ENCODE data around the gene GNG2. TPM values are rescaled to one million over a fixed set of nuclear protein-coding genes. Genes with fewer than 3 reads are reported as not detected.

GNG2 gene
- total and polyA plus RNA-seq, 10 donors = 23.6 to 180 (median 99.1) TPM

DNA sequence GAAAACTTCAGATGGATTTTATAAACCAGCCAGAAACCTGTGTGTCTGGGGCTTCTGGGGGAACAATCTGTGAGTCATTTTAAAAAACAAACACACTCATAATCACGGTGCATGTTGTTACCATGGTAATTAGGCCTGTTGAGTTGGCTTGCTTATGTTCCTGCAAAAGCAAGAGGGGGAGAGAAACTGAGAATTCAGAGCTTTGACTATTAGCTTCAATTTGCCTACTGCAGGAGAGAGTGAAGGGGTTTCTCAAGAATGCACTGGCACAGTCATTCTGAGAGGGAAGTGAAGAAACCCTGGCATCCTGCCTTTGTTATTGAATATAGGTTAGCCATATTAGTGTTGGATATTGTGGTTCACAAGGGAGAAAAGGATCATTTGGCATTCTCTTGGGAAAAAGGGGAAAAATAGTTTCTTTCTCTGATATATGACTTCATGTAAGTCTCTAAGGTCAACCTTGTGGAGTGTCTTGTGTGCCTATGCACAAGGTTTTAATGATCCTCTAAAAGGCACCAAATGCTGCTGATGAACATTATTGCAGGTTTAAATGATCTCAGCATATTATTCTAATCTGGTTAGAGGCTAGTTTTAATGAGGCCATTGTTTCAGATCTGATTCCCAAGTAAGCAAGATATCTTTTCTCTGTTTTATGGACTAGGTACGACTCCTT lies 12.9 kb downstream of the GNG2 start:
- intact Hi-C loops (cut with DNase I; ENCODE audit: low total_unique reads) = no loop called here
- H3K9me3 ChIP-seq = no peaks in the 10 kb centered on the region
- peak overlapping the region; percentile 29 to 85 (median 71) for H3K27ac ChIP-seq
- 48 to 56% (median 52%) methylated on average over 2 of the region's 2 CpGs for WGBS, 5 donors
- TF ChIP-seq POLR2AphosphoS5 (IDR thresholded peaks at IDR 0.05) (peak in 1 of 3 donors; percentile 49), POLR2A (IDR thresholded peaks at IDR 0.05) (no peak)
- H3K27me3 ChIP-seq (replicated peaks in 1 of 7) = no peaks in the 10 kb centered on the region
- no peaks in the 10 kb centered on the region for H3K36me3 ChIP-seq
- H3K4me1 ChIP-seq = peaks cover 40 to 99% (median 75%) of the 10 kb centered on the region in 6 donors
- DNase-seq = no peak
- H3K4me3 ChIP-seq = peak overlapping the region in 1 of 8 donors; percentile 16

DNA sequence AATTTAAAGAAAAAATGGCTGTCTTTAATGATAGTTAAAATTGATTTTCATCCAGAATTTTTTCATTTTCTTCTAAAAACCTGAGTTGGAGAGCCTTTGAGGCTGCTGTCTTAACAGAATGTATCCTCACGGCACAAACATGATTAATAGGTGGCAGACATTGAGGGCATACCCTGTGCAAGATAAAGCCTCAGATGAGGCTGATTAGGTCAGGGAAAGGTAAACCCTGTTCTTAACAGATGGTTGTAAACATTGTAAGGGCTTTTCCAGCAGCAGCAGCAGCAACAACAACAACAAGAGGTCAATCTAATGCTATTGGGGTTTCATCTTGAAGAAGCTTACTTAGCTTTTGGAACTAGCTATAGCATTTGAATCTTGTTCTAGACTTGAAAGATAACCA lies 17.4 kb downstream of the GNG2 start:
- H3K36me3 ChIP-seq = peaks cover 0 to 15% (median 0%) of the 10 kb centered on the region in 6 donors
- no peak for DNase-seq
- peaks cover 28 to 99% (median 67%) of the 10 kb centered on the region in 6 donors for H3K4me1 ChIP-seq
- H3K27ac ChIP-seq = peak overlapping the region in 1 of 8 donors; percentile 67
- no peaks in the 10 kb centered on the region for H3K9me3 ChIP-seq
- TF ChIP-seq POLR2A (IDR thresholded peaks at IDR 0.05) (no peak), POLR2AphosphoS5 (IDR thresholded peaks at IDR 0.05) (no peak)
- TF ChIP-seq, protein P1, sequence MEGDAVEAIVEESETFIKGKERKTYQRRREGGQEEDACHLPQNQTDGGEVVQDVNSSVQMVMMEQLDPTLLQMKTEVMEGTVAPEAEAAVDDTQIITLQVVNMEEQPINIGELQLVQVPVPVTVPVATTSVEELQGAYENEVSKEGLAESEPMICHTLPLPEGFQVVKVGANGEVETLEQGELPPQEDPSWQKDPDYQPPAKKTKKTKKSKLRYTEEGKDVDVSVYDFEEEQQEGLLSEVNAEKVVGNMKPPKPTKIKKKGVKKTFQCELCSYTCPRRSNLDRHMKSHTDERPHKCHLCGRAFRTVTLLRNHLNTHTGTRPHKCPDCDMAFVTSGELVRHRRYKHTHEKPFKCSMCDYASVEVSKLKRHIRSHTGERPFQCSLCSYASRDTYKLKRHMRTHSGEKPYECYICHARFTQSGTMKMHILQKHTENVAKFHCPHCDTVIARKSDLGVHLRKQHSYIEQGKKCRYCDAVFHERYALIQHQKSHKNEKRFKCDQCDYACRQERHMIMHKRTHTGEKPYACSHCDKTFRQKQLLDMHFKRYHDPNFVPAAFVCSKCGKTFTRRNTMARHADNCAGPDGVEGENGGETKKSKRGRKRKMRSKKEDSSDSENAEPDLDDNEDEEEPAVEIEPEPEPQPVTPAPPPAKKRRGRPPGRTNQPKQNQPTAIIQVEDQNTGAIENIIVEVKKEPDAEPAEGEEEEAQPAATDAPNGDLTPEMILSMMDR (IDR thresholded peaks at IDR 0.05 in 8 of 11, conservative IDR thresholded peaks at IDR 0.05 in 3 of 11) = no peak
- H3K4me3 ChIP-seq = no peak overlapping the region
- intact Hi-C loops (cut with DNase I; ENCODE audit: low total_unique reads) = no loop called here
- no peaks in the 10 kb centered on the region for H3K27me3 ChIP-seq (replicated peaks in 1 of 7)
- WGBS, 5 donors = 91 to 100% (median 94%) methylated on average over 1 of the region's 1 CpG

DNA sequence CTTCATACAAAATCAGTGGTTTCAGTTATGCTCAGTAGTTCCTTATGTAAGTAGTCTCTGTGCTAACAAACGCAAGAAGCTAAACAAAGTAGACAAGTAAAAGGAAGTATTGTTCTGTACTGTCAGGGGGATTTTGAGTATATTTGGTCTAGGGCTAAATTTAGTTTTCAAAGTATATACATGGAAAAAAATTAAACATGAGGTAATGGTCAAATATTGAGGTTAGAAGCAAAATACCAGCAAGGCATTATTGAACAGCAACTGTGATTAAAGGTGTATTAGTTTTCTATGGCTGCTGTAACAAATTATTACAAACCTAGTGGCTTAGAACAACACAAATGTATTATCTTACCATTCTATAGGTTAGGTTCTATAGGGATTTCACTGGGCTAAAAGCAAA lies 18.8 kb downstream of the GNG2 start:
- no peak for DNase-seq
- no peak for TF ChIP-seq POLR2AphosphoS5 (IDR thresholded peaks at IDR 0.05)
- no peak for TF ChIP-seq POLR2A (IDR thresholded peaks at IDR 0.05)
- TF ChIP-seq, protein P1 (IDR thresholded peaks at IDR 0.05 in 8 of 11, conservative IDR thresholded peaks at IDR 0.05 in 3 of 11) = no peak
- Histone ChIP-seq H3K27ac (peak overlapping the region in 6 of 8 donors; percentile 11 to 67 (median 39)), H3K36me3 (peaks cover 0 to 15% (median 0%) of the 10 kb centered on the region in 6 donors), H3K27me3 (replicated peaks in 1 of 7) (no peaks in the 10 kb centered on the region), H3K9me3 (no peaks in the 10 kb centered on the region), H3K4me1 (peaks cover 31 to 99% (median 68%) of the 10 kb centered on the region in 6 donors), H3K4me3 (no peak overlapping the region)
- WGBS, 5 donors = 53 to 71% (median 64%) methylated on average over 1 of the region's 1 CpG
- intact Hi-C loops (cut with DNase I; ENCODE audit: low total_unique reads) = no loop called here

DNA sequence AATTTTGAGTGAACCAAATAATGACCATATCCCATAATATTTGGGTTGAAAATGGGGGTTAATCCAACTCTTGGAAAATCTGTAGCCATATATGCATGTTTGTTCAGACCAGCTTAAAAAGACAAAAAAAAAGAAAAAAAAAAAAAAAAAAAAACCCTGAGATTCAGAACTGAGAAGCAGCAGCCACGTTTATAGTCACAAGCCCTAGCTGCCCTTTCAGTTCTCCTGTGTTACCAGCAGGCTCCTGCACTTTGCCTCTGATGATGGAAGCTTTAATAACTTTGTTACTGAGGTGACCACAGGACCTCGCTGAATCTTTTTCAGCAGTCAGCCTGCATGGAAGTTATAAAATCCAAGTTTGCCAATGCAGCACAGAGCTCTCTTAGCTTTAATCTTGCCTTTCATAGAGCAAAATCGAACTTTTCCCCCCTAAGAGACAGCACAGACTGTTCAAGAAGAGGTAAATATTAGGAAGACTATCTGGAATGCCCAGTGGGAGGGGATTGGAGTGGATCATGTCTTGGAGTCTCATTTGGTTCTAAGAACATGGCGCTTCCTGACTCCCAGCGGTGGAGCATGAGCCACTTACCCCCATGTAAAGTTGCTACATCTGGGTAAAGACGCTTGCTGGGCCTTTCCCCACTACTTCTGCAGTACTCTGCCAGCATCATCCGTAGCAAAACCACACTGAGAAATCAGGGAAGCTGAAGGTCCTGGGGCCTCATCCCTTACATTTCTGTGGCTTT lies 20.6 kb downstream of the GNG2 start:
- no peak for DNase-seq
- H3K27me3 ChIP-seq (replicated peaks in 1 of 7) = no peaks in the 10 kb centered on the region
- TF ChIP-seq POLR2AphosphoS5 (IDR thresholded peaks at IDR 0.05) = no peak
- peaks cover 0 to 15% (median 0%) of the 10 kb centered on the region in 6 donors for H3K36me3 ChIP-seq
- 44 to 66% (median 59%) methylated on average over 7 of the region's 7 CpGs for WGBS, 5 donors
- H3K4me1 ChIP-seq = peaks cover 37 to 100% (median 75%) of the 10 kb centered on the region in 6 donors
- no peak overlapping the region for H3K4me3 ChIP-seq
- H3K9me3 ChIP-seq = no peaks in the 10 kb centered on the region
- intact Hi-C loops (cut with DNase I; ENCODE audit: low total_unique reads) = no loop called here
- peak overlapping the region in 7 of 8 donors; percentile 37 to 84 (median 64) for H3K27ac ChIP-seq

DNA sequence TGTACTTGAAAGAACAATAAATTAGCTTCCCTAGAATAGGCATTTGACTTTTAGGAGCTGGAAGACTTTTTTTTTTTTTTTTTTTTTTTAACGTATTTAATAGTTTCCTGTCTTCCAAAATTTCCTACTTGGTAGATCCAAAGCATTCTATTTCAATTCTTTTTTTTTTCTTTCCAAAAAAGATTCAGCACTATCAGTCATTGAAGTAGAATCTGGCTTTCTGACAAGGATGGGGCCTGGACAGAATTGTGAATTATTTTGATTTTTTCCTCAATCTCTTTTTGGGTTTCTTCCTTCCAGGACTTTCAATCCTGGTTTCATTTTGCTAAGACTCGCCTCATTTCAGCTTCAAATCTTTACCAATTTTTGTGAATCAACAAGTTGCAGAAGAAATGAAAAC lies 21.2 kb downstream of the GNG2 start:
- no peak for DNase-seq
- Histone ChIP-seq H3K9me3 (no peaks in the 10 kb centered on the region), H3K36me3 (peaks cover 0 to 15% (median 0%) of the 10 kb centered on the region in 6 donors), H3K27ac (peak overlapping the region in 7 of 8 donors; percentile 37 to 84 (median 64)), H3K4me3 (no peak overlapping the region), H3K4me1 (peaks cover 37 to 100% (median 76%) of the 10 kb centered on the region in 6 donors), H3K27me3 (replicated peaks in 1 of 7) (no peaks in the 10 kb centered on the region)
- 52 to 73% (median 65%) methylated on average over 2 of the region's 2 CpGs for WGBS, 5 donors
- intact Hi-C loops (cut with DNase I; ENCODE audit: low total_unique reads) = no loop called here
- TF ChIP-seq POLR2A (IDR thresholded peaks at IDR 0.05) (no peak), POLR2AphosphoS5 (IDR thresholded peaks at IDR 0.05) (no peak)
- TF ChIP-seq, protein P1 (IDR thresholded peaks at IDR 0.05 in 8 of 11, conservative IDR thresholded peaks at IDR 0.05 in 3 of 11) = no peak
